GM12878 (cell line): ENCODE data around the gene RPL27A. TPM values are rescaled to one million over a fixed set of nuclear protein-coding genes. Genes with fewer than 3 reads are reported as not detected.

ENCODE experiments used
- BACH1 ChIP-seq: fragments of 450-650 bp; IDR thresholded peaks from 2 replicates; pipeline ENCODE4 v1.6.1; 2017; ENCODE audit warnings: mild to moderate bottlenecking, borderline replicate concordance
- CBX5 ChIP-seq: sonication (generic); IDR thresholded peaks from 2 replicates; pipeline ENCODE4 v1.6.1; 2016; ENCODE audit warnings: low read depth, moderate library complexity, mild to moderate bottlenecking, inconsistent platforms
- SIX5 ChIP-seq: IDR thresholded peaks from 2 replicates; pipeline ENCODE4 v1.6.1; 2011; ENCODE audit warnings: mild to moderate bottlenecking, low read depth, low read length, moderate library complexity; ENCODE audit not compliant: severe bottlenecking
- USF1 ChIP-seq: IDR thresholded peaks from 2 replicates; pipeline ENCODE4 v1.6.1; 2011; ENCODE audit warnings: borderline replicate concordance, low read depth, mild to moderate bottlenecking, moderate library complexity, mixed read lengths, low read length; ENCODE audit not compliant: insufficient read depth; ENCODE audit errors: extremely low read length
- ZNF207 ChIP-seq: fragments of 450-650 bp; IDR thresholded peaks from 2 replicates; pipeline ENCODE4 v1.6.1; 2014; ENCODE audit warnings: antibody characterized with exemption, mild to moderate bottlenecking, borderline replicate concordance
- polyA plus RNA-seq, 11 experiments: library from polyadenylated mRNA; depleted of rRNA in 4 of 11; unstranded in 6 of 11; stranded (reverse) in 5 of 11; fragments of >200 nt; fragmentation: Nextera tagmentation in 4 of 11; fragmentation: Illumina TruSeq in 1 of 11; extraction: Ambion mirVana in 4 of 11; extraction: Trizol in 1 of 11; gene quantifications; 1 replicate in 1 of 11; 2 replicates in 10 of 11; pipeline versions ENCODE4 v1.2.1 to v1.2.3, GENCODE V29; 2011 to 2016; ENCODE audit warnings: inconsistent platforms in 2 of 11, missing spikeins in 2 of 11, low read depth in 1 of 11
- total RNA-seq, 4 experiments: library from RNA; depleted of rRNA in 3 of 4; stranded (reverse); fragments of >200 nt in 3 of 4; fragmentation: Illumina TruSeq in 1 of 4; extraction: Trizol in 1 of 4; gene quantifications; 2 replicates each; pipeline versions ENCODE4 v1.2.1 to v1.2.3, GENCODE V29; 2013 to 2021
- TF ChIP-seq, protein P1 (sequence below): IDR thresholded peaks from 2 replicates; pipeline ENCODE4 v1.6.1; 2011; ENCODE audit warnings: low read depth, mild to moderate bottlenecking, low read length, moderate library complexity, borderline replicate concordance; ENCODE audit errors: extremely low read depth
- TF ChIP-seq, protein P2 (sequence below): fragments of 150-350 bp; IDR thresholded peaks from 2 replicates; pipeline ENCODE4 v1.6.1; 2014; ENCODE audit warnings: mild to moderate bottlenecking, low read depth, low read length
- TF ChIP-seq, protein P3 (sequence below): fragments of 450-650 bp; IDR thresholded peaks from 2 replicates; pipeline ENCODE4 v1.6.1; 2016; ENCODE audit warnings: mild to moderate bottlenecking

The RPL27A gene
- total and polyA plus RNA-seq, 10 of the 15 experiments (the other 5 are each of a cell fraction or from before 2014, with no cell fraction given): 978 to 4,776 (median 1,959) TPM

GRCh38 chr11:8683115-8683807 is 669 bp downstream of the RPL27A start (continued):
- TF ChIP-seq, protein P1, sequence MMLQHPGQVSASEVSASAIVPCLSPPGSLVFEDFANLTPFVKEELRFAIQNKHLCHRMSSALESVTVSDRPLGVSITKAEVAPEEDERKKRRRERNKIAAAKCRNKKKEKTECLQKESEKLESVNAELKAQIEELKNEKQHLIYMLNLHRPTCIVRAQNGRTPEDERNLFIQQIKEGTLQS: no peak
- TF ChIP-seq CBX5 (no peak), USF1 (peak; percentile 29), BACH1 (no peak), ZNF207 (no peak), SIX5 (no peak)
- TF ChIP-seq, protein P2, sequence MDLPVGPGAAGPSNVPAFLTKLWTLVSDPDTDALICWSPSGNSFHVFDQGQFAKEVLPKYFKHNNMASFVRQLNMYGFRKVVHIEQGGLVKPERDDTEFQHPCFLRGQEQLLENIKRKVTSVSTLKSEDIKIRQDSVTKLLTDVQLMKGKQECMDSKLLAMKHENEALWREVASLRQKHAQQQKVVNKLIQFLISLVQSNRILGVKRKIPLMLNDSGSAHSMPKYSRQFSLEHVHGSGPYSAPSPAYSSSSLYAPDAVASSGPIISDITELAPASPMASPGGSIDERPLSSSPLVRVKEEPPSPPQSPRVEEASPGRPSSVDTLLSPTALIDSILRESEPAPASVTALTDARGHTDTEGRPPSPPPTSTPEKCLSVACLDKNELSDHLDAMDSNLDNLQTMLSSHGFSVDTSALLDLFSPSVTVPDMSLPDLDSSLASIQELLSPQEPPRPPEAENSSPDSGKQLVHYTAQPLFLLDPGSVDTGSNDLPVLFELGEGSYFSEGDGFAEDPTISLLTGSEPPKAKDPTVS: no peak
- TF ChIP-seq, protein P3, sequence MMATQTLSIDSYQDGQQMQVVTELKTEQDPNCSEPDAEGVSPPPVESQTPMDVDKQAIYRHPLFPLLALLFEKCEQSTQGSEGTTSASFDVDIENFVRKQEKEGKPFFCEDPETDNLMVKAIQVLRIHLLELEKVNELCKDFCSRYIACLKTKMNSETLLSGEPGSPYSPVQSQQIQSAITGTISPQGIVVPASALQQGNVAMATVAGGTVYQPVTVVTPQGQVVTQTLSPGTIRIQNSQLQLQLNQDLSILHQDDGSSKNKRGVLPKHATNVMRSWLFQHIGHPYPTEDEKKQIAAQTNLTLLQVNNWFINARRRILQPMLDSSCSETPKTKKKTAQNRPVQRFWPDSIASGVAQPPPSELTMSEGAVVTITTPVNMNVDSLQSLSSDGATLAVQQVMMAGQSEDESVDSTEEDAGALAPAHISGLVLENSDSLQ: no peak
